Dendritic cell treated with granulocyte-macrophage colony-stimulating factor and Interleukin-4, amounts not matched to agents 40 ng/mL and 50 ng/mL, for 4 days (primary cell): Measurements from ENCODE around the gene KRTAP22-1.

Experiments
- H3K27ac Mint-ChIP-seq: one replicate; pipeline ENCODE4 v1.8.0; 2022; ENCODE audit warnings: mild to moderate bottlenecking, mixed read lengths
- H3K27me3 Mint-ChIP-seq: one replicate; pipeline ENCODE4 v1.8.0; 2022; ENCODE audit warnings: mild to moderate bottlenecking, mixed read lengths
- H3K36me3 Mint-ChIP-seq: one replicate; pipeline ENCODE4 v1.8.0; 2022; ENCODE audit warnings: low read depth, mixed read lengths
- H3K4me1 Mint-ChIP-seq: one replicate; pipeline ENCODE4 v1.8.0; 2022; ENCODE audit warnings: low read depth, mixed read lengths
- H3K4me3 Mint-ChIP-seq: one replicate; pipeline ENCODE4 v1.8.0; 2022; ENCODE audit warnings: mild to moderate bottlenecking, moderate library complexity, mixed read lengths
- H3K9me3 Mint-ChIP-seq: one replicate; pipeline ENCODE4 v1.8.0; 2022; ENCODE audit warnings: mixed read lengths
- intact Hi-C: fragments of 100-400 bp; cut with micrococcal nuclease; formaldehyde crosslinking; loops from one replicate; pipeline ENCODE4 v1.15.0; 2022

Gene KRTAP22-1

GRCh38 chr21:30600787-30601186, at the start of gene KRTAP22-1:
KRTAP22-1 (plus strand) TSS chr21:30601087.
- Mint-ChIP-seq H3K27ac (no peak within 1 kb of the TSS), H3K27me3 (no peaks in the 10 kb centered on the region), H3K36me3 (no peaks in the 10 kb centered on the region), H3K4me1 (no peaks in the 10 kb centered on the region), H3K9me3 (peaks cover 51% of the 10 kb centered on the region), H3K4me3 (no peak within 1 kb of the TSS)
- intact Hi-C loops: no loop called here

DNA sequence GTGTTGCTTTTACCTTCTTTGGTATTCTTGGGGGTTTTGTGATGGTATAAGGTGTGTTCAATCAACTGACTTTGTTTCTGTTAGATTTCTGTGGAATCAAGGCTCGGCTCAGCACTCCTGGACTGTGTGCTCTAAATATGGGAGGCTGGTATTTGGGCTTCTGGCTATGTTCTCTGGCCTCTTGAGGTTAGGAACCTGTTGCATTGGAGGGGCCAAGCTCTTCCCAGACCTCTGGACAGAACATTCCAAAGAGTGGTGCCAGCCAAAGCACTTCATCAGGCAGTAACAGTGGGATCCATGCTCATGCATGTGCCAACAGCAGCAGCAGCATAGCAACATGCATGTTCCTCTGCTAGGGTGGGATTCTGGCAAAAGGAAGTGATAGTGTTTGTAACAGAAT, 48.1 kb upstream of the KRTAP22-1 start:
- H3K4me1 Mint-ChIP-seq: no peaks in the 10 kb centered on the region

GRCh38 chr21:30555095-30555494, 45.8 kb upstream of the KRTAP22-1 start:
- H3K4me3 Mint-ChIP-seq: no peak overlapping the region
- intact Hi-C loops: no loop called here

More for the DNA sequence above, 48.1 kb upstream of the KRTAP22-1 start:
- H3K9me3 Mint-ChIP-seq: peaks cover 44% of the 10 kb centered on the region
- no peak overlapping the region for H3K27ac Mint-ChIP-seq
- intact Hi-C loops: no loop called here
- no peak overlapping the region for H3K4me3 Mint-ChIP-seq
- no peaks in the 10 kb centered on the region for H3K36me3 Mint-ChIP-seq
- H3K27me3 Mint-ChIP-seq: no peaks in the 10 kb centered on the region

DNA sequence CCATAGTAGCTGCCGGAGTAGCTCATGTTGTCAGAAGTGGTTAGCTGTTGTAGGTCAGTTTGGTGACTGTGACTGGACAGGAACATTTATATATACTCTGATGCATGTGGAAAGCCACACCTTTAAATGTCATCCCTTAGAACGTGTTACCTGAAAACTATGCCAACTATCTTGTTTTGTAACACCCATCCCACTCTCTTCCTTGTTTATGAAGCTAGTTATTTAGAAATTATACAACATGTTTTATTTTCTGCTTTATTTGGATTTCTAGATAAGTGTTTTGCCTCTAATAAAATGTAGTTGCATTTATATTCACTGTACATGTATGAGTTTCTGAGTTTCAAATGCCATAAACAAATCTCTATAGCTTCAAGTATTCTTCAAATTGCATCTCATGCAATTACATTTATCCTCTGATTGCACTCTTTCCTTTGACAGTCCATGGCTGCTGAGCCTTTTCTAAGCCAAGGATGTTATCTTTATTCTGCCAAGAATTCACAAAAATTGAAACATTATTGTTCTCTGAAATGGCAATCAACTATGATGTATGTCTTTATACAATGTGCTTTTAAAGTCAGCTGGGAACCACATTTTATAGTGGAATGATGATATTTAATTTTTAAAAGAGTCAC, 39.5 kb upstream of the KRTAP22-1 start, which contains the start of gene KRTAP19-7:
Gene KRTAP19-7, minus strand, starts transcription at position 51 of the 632 bp plus-strand sequence. Its CDS starts 25 bp downstream, at position 26.
- Mint-ChIP-seq H3K27ac (no peak within 1 kb of the TSS), H3K27me3 (no peaks in the 10 kb centered on the region), H3K4me1 (no peaks in the 10 kb centered on the region), H3K4me3 (no peak within 1 kb of the TSS), H3K9me3 (peaks cover 8% of the 10 kb centered on the region), H3K36me3 (no peaks in the 10 kb centered on the region)
- intact Hi-C loops: no loop called here

More at GRCh38 chr21:30555095-30555494, 45.8 kb upstream of the KRTAP22-1 start:
- Mint-ChIP-seq H3K9me3 (peaks cover 37% of the 10 kb centered on the region), H3K27me3 (no peaks in the 10 kb centered on the region), H3K27ac (no peak overlapping the region), H3K4me1 (no peaks in the 10 kb centered on the region), H3K36me3 (no peaks in the 10 kb centered on the region)

- Mint-ChIP-seq H3K4me3 (no peak overlapping the region), H3K36me3 (no peaks in the 10 kb centered on the region), H3K9me3 (peaks cover 2% of the 10 kb centered on the region), H3K27ac (no peak overlapping the region), H3K4me1 (no peaks in the 10 kb centered on the region), H3K27me3 (no peaks in the 10 kb centered on the region)
- intact Hi-C loops: no loop called here
Observed at GRCh38 chr21:30561957-30562356, 38.9 kb upstream of the KRTAP22-1 start.

DNA sequence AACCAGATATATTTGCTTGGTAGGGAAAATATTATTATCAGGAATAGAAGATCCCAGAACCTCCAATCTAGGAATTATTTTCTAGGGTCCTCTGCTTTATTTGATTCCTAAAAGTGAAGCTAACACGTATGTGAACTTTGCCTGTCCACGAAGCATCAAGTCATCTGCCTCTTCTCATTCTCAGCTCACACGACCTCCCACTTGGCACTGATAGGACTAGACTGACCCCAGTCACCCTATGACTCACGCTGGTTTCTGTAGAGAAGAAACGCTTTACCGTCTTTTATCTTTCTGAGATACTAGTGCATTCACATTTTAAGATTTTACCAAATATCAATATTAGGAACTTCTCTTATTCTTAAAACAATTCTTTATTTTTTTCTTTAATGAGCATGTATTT, 37.8 kb upstream of the KRTAP22-1 start:
- Mint-ChIP-seq H3K36me3 (no peaks in the 10 kb centered on the region), H3K27me3 (no peaks in the 10 kb centered on the region), H3K4me1 (no peaks in the 10 kb centered on the region), H3K9me3 (no peaks in the 10 kb centered on the region), H3K4me3 (no peak overlapping the region), H3K27ac (no peak overlapping the region)
- intact Hi-C loops: no loop called here

- H3K27ac Mint-ChIP-seq: no peak overlapping the region
- H3K4me1 Mint-ChIP-seq: no peaks in the 10 kb centered on the region
- H3K27me3 Mint-ChIP-seq: no peaks in the 10 kb centered on the region
- intact Hi-C loops: no loop called here
- H3K9me3 Mint-ChIP-seq: no peaks in the 10 kb centered on the region
- H3K4me3 Mint-ChIP-seq: no peak overlapping the region
- no peaks in the 10 kb centered on the region for H3K36me3 Mint-ChIP-seq
Observed at GRCh38 chr21:30563630-30564029, 37.3 kb upstream of the KRTAP22-1 start.

DNA sequence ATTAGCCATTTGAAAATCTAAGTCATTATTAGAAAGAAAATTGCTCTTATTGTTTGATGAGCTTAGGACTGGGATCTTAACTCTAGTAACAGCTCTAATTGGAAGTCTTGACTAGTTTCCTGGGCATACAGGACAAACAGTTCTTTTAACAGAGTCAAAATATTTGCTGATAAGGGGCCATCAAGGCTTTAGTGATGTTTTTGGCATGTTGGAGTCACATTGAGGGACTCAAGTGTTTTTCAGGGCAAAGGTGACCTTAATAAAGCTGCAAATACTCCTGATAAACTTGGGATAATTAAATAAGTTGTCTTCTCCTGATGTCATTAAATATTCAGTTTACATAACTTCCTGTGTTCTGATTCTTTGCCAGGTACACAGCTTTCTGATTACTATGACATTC, 33.3 kb upstream of the KRTAP22-1 start:
- Mint-ChIP-seq H3K27ac (no peak overlapping the region), H3K9me3 (no peaks in the 10 kb centered on the region), H3K27me3 (no peaks in the 10 kb centered on the region), H3K4me1 (no peaks in the 10 kb centered on the region), H3K4me3 (no peak overlapping the region), H3K36me3 (no peaks in the 10 kb centered on the region)
- intact Hi-C loops: no loop called here

- Mint-ChIP-seq H3K4me1 (no peaks in the 10 kb centered on the region), H3K9me3 (no peaks in the 10 kb centered on the region), H3K36me3 (no peaks in the 10 kb centered on the region), H3K27me3 (no peaks in the 10 kb centered on the region), H3K27ac (no peak overlapping the region), H3K4me3 (no peak overlapping the region)
- intact Hi-C loops: no loop called here
Observed at GRCh38 chr21:30577766-30578165, 23.1 kb upstream of the KRTAP22-1 start.

- intact Hi-C loops: no loop called here
- peaks cover 6% of the 10 kb centered on the region for H3K9me3 Mint-ChIP-seq
- no peaks in the 10 kb centered on the region for H3K36me3 Mint-ChIP-seq
- no peak overlapping the region for H3K27ac Mint-ChIP-seq
- H3K4me1 Mint-ChIP-seq: no peaks in the 10 kb centered on the region
- no peaks in the 10 kb centered on the region for H3K27me3 Mint-ChIP-seq
- no peak overlapping the region for H3K4me3 Mint-ChIP-seq
Observed at GRCh38 chr21:30579346-30579745, 21.5 kb upstream of the KRTAP22-1 start.

- H3K27me3 Mint-ChIP-seq: no peaks in the 10 kb centered on the region
- no peaks in the 10 kb centered on the region for H3K4me1 Mint-ChIP-seq
- H3K27ac Mint-ChIP-seq: no peak overlapping the region
- intact Hi-C loops: no loop called here
- peaks cover 14% of the 10 kb centered on the region for H3K9me3 Mint-ChIP-seq
- no peak overlapping the region for H3K4me3 Mint-ChIP-seq
- H3K36me3 Mint-ChIP-seq: no peaks in the 10 kb centered on the region
Observed at GRCh38 chr21:30580132-30580531, 20.8 kb upstream of the KRTAP22-1 start.

DNA sequence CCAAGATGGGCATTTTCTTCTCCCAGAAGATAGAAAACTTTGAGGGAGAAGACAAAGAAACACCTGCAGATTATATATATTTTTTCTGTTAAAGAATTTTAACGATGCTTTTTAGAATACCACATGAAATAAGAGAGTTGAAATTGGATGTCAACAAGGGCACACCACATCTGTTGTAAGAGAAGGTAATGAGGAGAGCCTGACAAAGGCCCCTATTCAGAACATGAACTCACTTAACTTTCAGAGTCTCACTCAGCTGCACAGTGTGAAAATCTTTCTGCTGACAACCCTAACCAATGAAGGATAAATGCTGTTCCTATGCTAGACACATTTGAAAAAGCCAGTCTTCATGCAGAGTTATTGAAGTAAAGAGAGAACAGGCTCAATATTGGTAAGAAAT, 18.0 kb upstream of the KRTAP22-1 start:
- Mint-ChIP-seq H3K4me3 (no peak overlapping the region), H3K4me1 (no peaks in the 10 kb centered on the region), H3K27me3 (no peaks in the 10 kb centered on the region), H3K36me3 (no peaks in the 10 kb centered on the region), H3K27ac (no peak overlapping the region), H3K9me3 (peaks cover 18% of the 10 kb centered on the region)
- intact Hi-C loops: no loop called here

- H3K9me3 Mint-ChIP-seq: peaks cover 2% of the 10 kb centered on the region
- no peak within 1 kb of the TSS for H3K27ac Mint-ChIP-seq
- no peaks in the 10 kb centered on the region for H3K4me1 Mint-ChIP-seq
- intact Hi-C loops: no loop called here
- no peak within 1 kb of the TSS for H3K4me3 Mint-ChIP-seq
- no peaks in the 10 kb centered on the region for H3K36me3 Mint-ChIP-seq
- no peaks in the 10 kb centered on the region for H3K27me3 Mint-ChIP-seq
Observed at GRCh38 chr21:30590297-30590696, 10.6 kb upstream of the KRTAP22-1 start, which contains the start of gene KRTAP22-2. KRTAP22-2 (minus strand) TSS chr21:30590397.

DNA sequence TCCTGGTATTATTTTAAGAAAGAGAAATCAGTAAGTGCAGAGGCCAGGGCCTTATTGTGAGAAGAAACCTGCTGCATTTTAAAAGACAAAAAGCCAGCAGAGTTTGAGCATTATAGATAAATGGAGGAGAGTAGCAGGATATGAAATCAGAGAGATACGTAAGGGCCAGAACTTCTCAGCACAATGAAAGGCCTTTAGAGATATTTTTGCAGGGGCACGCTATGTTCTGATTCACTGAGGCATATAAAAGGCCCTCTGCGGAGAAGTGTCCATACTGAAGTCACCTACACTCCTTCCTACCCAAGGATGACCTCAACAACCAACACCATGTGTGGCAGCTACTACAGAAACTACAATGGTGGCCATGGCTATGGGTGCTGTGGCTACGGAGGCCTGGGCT, 8.7 kb upstream of the KRTAP22-1 start, which contains the start of gene KRTAP6-3:
Gene KRTAP6-3, plus strand, starts transcription at position 301 of the 400 bp plus-strand sequence. Its CDS starts 6 bp downstream, at position 307.
- Mint-ChIP-seq H3K36me3 (no peaks in the 10 kb centered on the region), H3K4me3 (no peak within 1 kb of the TSS), H3K9me3 (no peaks in the 10 kb centered on the region), H3K27me3 (no peaks in the 10 kb centered on the region), H3K4me1 (no peaks in the 10 kb centered on the region), H3K27ac (no peak within 1 kb of the TSS)
- intact Hi-C loops: no loop called here

GRCh38 chr21:30598802-30599201, 2.1 kb upstream of the KRTAP22-1 start, which contains the start of gene KRTAP6-2:
KRTAP6-2 (minus strand) TSS chr21:30598902; CDS start chr21:30598874, 28 bp downstream.
- Mint-ChIP-seq H3K36me3 (no peaks in the 10 kb centered on the region), H3K4me1 (no peaks in the 10 kb centered on the region), H3K27me3 (no peaks in the 10 kb centered on the region), H3K4me3 (no peak within 1 kb of the TSS), H3K9me3 (peaks cover 31% of the 10 kb centered on the region), H3K27ac (no peak within 1 kb of the TSS)
- intact Hi-C loops: no loop called here
